Panc1 (cell line): Measurements from ENCODE around the gene CDH23. TPM values are rescaled to one million over a fixed set of nuclear protein-coding genes. Genes with fewer than 3 reads are reported as not detected.

Source experiments
- ATAC-seq: fragments of 200-7000 bp; cut with Tn5 transposase; 2 replicates; pipeline ENCODE4 v1.9.1; 2020; ENCODE audit warnings: mild to moderate bottlenecking, moderate library complexity
- BruUV-seq: library from RNA; stranded (reverse); fragments of 400-500 nt; replicated peaks from 2 replicates; lab custom pipeline; 2021; lab: Mats Ljungman, UMichigan
- CTCF ChIA-PET: fragments of 300-600 bp; sonication (Branson Sonifier 250); formaldehyde crosslinking; loops from one replicate; lab custom pipeline; 2022; ENCODE audit warnings: antibody characterized with exemption; lab: Charles Lee
- POLR2A ChIA-PET: fragments of 300-600 bp; sonication (Branson Sonifier 250); formaldehyde crosslinking; loops from one replicate; lab custom pipeline; 2022; ENCODE audit warnings: antibody characterized with exemption; lab: Charles Lee
- DNase-seq: peaks from one replicate; pipeline ENCODE4 v3.0.0-alpha.2; 2010; ENCODE audit warnings: low read depth, low spot score
- H3K27ac ChIP-seq: 2 replicates; pipeline ENCODE4 v1.5.1; 2011; ENCODE audit warnings: mild to moderate bottlenecking, low read length, inconsistent platforms
- H3K27me3 ChIP-seq: fragments of 200-500 bp; sonication (Bioruptor generic); 2 replicates; pipeline ENCODE4 v1.6.0; 2014; ENCODE audit warnings: low read length, inconsistent platforms; ENCODE audit not compliant: control insufficient read depth, insufficient read depth
- H3K36me3 ChIP-seq: fragments of 200-500 bp; sonication (Bioruptor generic); 2 replicates; pipeline ENCODE4 v1.5.1; 2014; ENCODE audit warnings: inconsistent platforms, mild to moderate bottlenecking, low read length, moderate library complexity; ENCODE audit not compliant: control insufficient read depth, insufficient read depth
- H3K4me1 ChIP-seq: 2 replicates; pipeline ENCODE4 v1.5.1; 2011; ENCODE audit warnings: inconsistent platforms, mild to moderate bottlenecking, low read length, moderate library complexity; ENCODE audit not compliant: control insufficient read depth, insufficient read depth
- H3K4me3 ChIP-seq, 2 experiments: 2 replicates each; pipeline ENCODE4 v1.5.1; 2011 to 2012; ENCODE audit warnings: low read depth in 2 of 2, low read length in 2 of 2, mild to moderate bottlenecking in 2 of 2, inconsistent platforms in 1 of 2, moderate library complexity in 1 of 2
- H3K9me3 ChIP-seq: fragments of 200-500 bp; sonication (Bioruptor generic); 2 replicates; pipeline ENCODE4 v1.5.1; 2014; ENCODE audit warnings: low read depth, mild to moderate bottlenecking, inconsistent platforms, low read length, moderate library complexity; ENCODE audit not compliant: control insufficient read depth, insufficient read depth
- POLR2AphosphoS5 ChIP-seq: IDR thresholded peaks from 2 replicates; pipeline ENCODE4 v1.6.1; 2012; ENCODE audit warnings: mild to moderate bottlenecking, low read depth, low read length, moderate library complexity
- SIN3A ChIP-seq: IDR thresholded peaks from 2 replicates; pipeline ENCODE4 v1.6.1; 2012; ENCODE audit warnings: low read depth, mild to moderate bottlenecking, low read length, moderate library complexity, borderline replicate concordance; ENCODE audit not compliant: insufficient read depth
- TCF7L2 ChIP-seq: IDR thresholded peaks from 2 replicates; pipeline ENCODE4 v1.6.1; 2011; ENCODE audit warnings: mild to moderate bottlenecking, low read depth, low read length, inconsistent platforms
- in situ Hi-C: cut with HindIII; loops from 2 replicates; pipeline ENCODE4 v1.10.0; 2016; ENCODE audit warnings: low sequenced_read_pairs, low pct_unique_long_range_greater_than_20kb
- intact Hi-C: fragments of 100-400 bp; cut with micrococcal nuclease; formaldehyde crosslinking; loops from one replicate; pipeline ENCODE4 v1.10.0; 2022; ENCODE audit not compliant: unreplicated experiment
- total RNA-seq: library from RNA; stranded (reverse); gene quantifications from one replicate; pipeline ENCODE4 v1.2.1, GENCODE V29; 2021; ENCODE audit not compliant: unreplicated experiment
- TF ChIP-seq, protein P1 (sequence below): fragments of 450-650 bp; IDR thresholded peaks from 2 replicates; pipeline ENCODE4 v1.5.1; 2017; ENCODE audit warnings: mild to moderate bottlenecking
- TF ChIP-seq, protein P2 (sequence below), 2 experiments: IDR thresholded peaks; 2 replicates each; pipeline ENCODE4 v1.6.1; 2011 to 2012; ENCODE audit warnings: low read depth in 2 of 2, control low read depth in 1 of 2, low read length in 1 of 2, mild to moderate bottlenecking in 1 of 2, moderate library complexity in 1 of 2; ENCODE audit not compliant: insufficient read depth in 1 of 2

Gene CDH23
- total RNA-seq, 1 experiment from 2014 or later = 2.7 TPM

DNA sequence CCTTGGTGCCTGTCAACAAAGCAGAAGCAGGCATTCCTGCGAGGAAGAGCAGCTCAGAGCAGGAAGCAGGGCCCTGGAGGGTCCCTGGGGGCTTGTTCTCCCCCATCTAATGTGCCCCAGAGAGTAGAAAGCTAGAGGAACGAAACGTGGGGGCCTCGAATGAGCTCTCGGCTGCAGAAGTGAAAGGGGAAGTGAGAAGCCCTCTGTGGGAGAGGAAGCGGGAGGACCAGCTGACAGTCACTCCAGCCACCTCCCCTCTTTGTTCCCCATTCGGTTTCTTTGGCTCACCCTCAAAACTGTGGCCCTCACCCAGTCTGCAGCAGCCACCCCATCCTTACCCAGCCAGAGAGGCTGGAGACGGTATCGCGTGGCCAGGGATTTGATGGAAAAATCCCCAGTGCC lies 297.8 kb downstream of the CDH23 start:
- H3K4me3 ChIP-seq = no peak overlapping the region
- no TSS peak for BruUV-seq
- ATAC-seq (no peak), DNase-seq (no peak)
- H3K27ac ChIP-seq = no peak overlapping the region
- no peaks in the 10 kb centered on the region for H3K27me3 ChIP-seq
- no peaks in the 10 kb centered on the region for H3K9me3 ChIP-seq
- intact Hi-C loops (no loop called here), in situ Hi-C loops (no loop called here)
- POLR2A ChIA-PET = interaction anchor here (0.5 kb wide), 1 partner anchor 596 kb away, joined by 3 read pairs; no protein-coding TSS in a partner anchor
- no peak for TF ChIP-seq TCF7L2
- TF ChIP-seq, protein P1, sequence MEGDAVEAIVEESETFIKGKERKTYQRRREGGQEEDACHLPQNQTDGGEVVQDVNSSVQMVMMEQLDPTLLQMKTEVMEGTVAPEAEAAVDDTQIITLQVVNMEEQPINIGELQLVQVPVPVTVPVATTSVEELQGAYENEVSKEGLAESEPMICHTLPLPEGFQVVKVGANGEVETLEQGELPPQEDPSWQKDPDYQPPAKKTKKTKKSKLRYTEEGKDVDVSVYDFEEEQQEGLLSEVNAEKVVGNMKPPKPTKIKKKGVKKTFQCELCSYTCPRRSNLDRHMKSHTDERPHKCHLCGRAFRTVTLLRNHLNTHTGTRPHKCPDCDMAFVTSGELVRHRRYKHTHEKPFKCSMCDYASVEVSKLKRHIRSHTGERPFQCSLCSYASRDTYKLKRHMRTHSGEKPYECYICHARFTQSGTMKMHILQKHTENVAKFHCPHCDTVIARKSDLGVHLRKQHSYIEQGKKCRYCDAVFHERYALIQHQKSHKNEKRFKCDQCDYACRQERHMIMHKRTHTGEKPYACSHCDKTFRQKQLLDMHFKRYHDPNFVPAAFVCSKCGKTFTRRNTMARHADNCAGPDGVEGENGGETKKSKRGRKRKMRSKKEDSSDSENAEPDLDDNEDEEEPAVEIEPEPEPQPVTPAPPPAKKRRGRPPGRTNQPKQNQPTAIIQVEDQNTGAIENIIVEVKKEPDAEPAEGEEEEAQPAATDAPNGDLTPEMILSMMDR = no peak
- TF ChIP-seq, protein P2, sequence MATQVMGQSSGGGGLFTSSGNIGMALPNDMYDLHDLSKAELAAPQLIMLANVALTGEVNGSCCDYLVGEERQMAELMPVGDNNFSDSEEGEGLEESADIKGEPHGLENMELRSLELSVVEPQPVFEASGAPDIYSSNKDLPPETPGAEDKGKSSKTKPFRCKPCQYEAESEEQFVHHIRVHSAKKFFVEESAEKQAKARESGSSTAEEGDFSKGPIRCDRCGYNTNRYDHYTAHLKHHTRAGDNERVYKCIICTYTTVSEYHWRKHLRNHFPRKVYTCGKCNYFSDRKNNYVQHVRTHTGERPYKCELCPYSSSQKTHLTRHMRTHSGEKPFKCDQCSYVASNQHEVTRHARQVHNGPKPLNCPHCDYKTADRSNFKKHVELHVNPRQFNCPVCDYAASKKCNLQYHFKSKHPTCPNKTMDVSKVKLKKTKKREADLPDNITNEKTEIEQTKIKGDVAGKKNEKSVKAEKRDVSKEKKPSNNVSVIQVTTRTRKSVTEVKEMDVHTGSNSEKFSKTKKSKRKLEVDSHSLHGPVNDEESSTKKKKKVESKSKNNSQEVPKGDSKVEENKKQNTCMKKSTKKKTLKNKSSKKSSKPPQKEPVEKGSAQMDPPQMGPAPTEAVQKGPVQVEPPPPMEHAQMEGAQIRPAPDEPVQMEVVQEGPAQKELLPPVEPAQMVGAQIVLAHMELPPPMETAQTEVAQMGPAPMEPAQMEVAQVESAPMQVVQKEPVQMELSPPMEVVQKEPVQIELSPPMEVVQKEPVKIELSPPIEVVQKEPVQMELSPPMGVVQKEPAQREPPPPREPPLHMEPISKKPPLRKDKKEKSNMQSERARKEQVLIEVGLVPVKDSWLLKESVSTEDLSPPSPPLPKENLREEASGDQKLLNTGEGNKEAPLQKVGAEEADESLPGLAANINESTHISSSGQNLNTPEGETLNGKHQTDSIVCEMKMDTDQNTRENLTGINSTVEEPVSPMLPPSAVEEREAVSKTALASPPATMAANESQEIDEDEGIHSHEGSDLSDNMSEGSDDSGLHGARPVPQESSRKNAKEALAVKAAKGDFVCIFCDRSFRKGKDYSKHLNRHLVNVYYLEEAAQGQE (IDR thresholded peaks at IDR 0.05; ENCODE audit: insufficient read depth in 1 of 2, low read depth in 2 of 2, low read length in 1 of 2) = no peak
- TF ChIP-seq POLR2AphosphoS5 = no peak
- no peak for TF ChIP-seq SIN3A
- H3K36me3 ChIP-seq = no peaks in the 10 kb centered on the region
- peaks cover 21% of the 10 kb centered on the region for H3K4me1 ChIP-seq
- CTCF ChIA-PET = interaction anchor here (1.5 kb wide), 1 partner anchor 14 kb away, joined by 6 read pairs; no protein-coding TSS in a partner anchor

DNA sequence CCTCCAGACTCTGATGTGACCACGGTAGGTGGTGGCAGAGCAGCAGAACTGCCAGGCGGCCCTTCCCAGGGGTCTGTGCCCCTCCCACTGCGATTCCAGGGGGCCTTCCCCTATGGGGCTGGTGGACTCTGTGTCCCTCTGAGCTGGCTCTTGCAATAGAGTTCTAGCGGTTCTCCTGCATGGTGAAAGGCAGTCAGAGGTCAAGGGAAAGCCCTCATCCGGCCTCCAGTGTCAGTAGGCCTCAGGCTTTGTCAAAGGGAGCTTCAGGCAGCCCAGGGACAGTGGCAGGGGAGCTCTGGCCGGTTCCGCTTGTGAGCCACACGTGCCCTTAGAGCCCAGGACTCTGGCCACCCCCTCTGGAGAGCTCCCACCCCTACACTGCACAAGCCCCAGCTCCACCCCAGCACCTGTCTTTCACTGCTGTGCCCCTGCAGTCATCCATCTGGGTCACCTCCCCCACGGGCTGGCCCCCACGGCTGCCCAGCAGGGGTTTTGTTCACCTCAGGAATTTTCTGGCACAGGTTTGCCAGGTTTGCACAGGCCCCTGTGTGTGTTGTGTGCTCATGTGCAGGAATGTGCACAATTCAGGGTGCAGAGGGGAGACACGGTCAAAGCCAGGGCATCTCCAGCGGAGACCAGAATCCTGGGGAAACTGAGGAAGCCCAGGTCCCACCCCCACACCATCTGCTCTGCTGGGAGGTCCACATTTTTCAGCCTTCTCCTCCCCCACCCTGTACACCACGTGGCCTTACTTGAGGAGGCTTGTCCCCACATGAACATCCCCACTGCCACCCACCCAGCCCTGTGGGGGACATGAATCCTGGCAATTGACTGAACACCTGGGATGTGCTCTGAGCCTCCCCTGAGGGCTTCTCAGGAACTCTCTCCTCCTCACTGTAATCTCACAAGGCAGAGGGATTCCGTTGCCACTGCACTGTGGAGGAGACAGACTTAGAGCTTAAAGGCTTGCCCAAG lies 299.1 kb downstream of the CDH23 start:
- Histone ChIP-seq H3K36me3 (no peaks in the 10 kb centered on the region), H3K27ac (no peak overlapping the region), H3K4me1 (peaks cover 21% of the 10 kb centered on the region), H3K4me3 (no peak overlapping the region), H3K27me3 (no peaks in the 10 kb centered on the region), H3K9me3 (no peaks in the 10 kb centered on the region)
- in situ Hi-C loops (no loop called here), intact Hi-C loops (loop anchor here (5.0 kb wide), 1 partner anchor 383 kb away; no protein-coding TSS in a partner anchor)
- ATAC-seq (peak; percentile 42; the same call in 1 of the 2 replicates), DNase-seq (no peak)
- ChIA-PET CTCF (interaction anchor here (1.0 to 1.9 kb wide), 8 partner anchors 10 to 300 kb away, joined by 3 to 10 read pairs (median 6); partner anchors contain the start of genes CDH23 and VSIR), POLR2A (no interaction called here)
- no TSS peak for BruUV-seq
- TF ChIP-seq, protein P1 = no peak
- TF ChIP-seq POLR2AphosphoS5 = no peak
- TF ChIP-seq, protein P2 (IDR thresholded peaks at IDR 0.05; ENCODE audit: insufficient read depth in 1 of 2, low read depth in 2 of 2, low read length in 1 of 2) = no peak
- TF ChIP-seq TCF7L2 = no peak
- TF ChIP-seq SIN3A = no peak
